SK-N-SH (cell line): ENCODE results near the gene SLC9A4. TPM values are rescaled to one million over a fixed set of nuclear protein-coding genes. Genes with fewer than 3 reads are reported as not detected.

Experiments
- CTCF ChIA-PET: fragments of 300-600, 350-600 bp; formaldehyde crosslinking; extraction: SDS; loops from one replicate; lab custom pipeline; 2021; lab: Yijun Ruan, JAX
- POLR2A ChIA-PET: fragments of 350-600 bp; sonication (Branson Sonifier 250); formaldehyde crosslinking; extraction: SDS; loops from one replicate; lab custom pipeline; 2020; ENCODE audit warnings: antibody characterized with exemption, inconsistent platforms; lab: Yijun Ruan, JAX
- DNase-seq: peaks from one replicate; pipeline ENCODE4 v3.0.0; 2012
- H2AFZ ChIP-seq: fragments of 200-600 bp; sonication (generic); 2 replicates; pipeline ENCODE4 v1.8.1; 2016; ENCODE audit warnings: antibody characterized with exemption, mild to moderate bottlenecking, low read depth
- H3F3A ChIP-seq: fragments of 200-600 bp; sonication (generic); replicated peaks from 2 replicates; pipeline ENCODE3; 2016; ENCODE audit warnings: antibody characterized with exemption, mild to moderate bottlenecking; ENCODE audit not compliant: insufficient read depth
- H3K27ac ChIP-seq, 2 experiments: fragments of 200-500 bp in 1 of 2; fragments of 200-600 bp in 1 of 2; sonication (Bioruptor generic) in 1 of 2; sonication (generic), shearing (Covaris generic) in 1 of 2; 2 replicates each; pipeline versions ENCODE4 v1.5.1 to v1.6.1; 2014 to 2016; ENCODE audit warnings: low read depth in 2 of 2, inconsistent platforms in 1 of 2, low read length in 1 of 2, mild to moderate bottlenecking in 1 of 2, mixed read lengths in 1 of 2
- H3K27me3 ChIP-seq: fragments of 200-600 bp; sonication (generic), shearing (Covaris generic); 2 replicates; pipeline ENCODE4 v1.6.1; 2016; ENCODE audit warnings: mixed run types; ENCODE audit not compliant: insufficient read depth
- H3K36me3 ChIP-seq, 2 experiments: fragments of 200-500 bp in 1 of 2; fragments of 200-600 bp in 1 of 2; sonication (Bioruptor generic) in 1 of 2; sonication (generic) in 1 of 2; replicated peaks in 1 of 2; 2 replicates each; pipeline versions ENCODE3 to v1.5.1; 2014 to 2016; ENCODE audit warnings: low read length in 1 of 2, mild to moderate bottlenecking in 1 of 2; ENCODE audit not compliant: insufficient read depth in 2 of 2, control insufficient read depth in 1 of 2
- H3K4me1 ChIP-seq, 2 experiments: fragments of 200-500 bp in 1 of 2; fragments of 200-600 bp in 1 of 2; sonication (Bioruptor generic) in 1 of 2; sonication (generic), shearing (Covaris generic) in 1 of 2; 2 replicates each; pipeline versions ENCODE4 v1.5.1 to v1.6.1; 2014 to 2016; ENCODE audit warnings: low read depth in 1 of 2, low read length in 1 of 2, mixed run types in 1 of 2; ENCODE audit not compliant: insufficient read depth in 2 of 2, control insufficient read depth in 1 of 2
- H3K4me2 ChIP-seq: fragments of 200-600 bp; sonication (generic), shearing (Covaris generic); 2 replicates; pipeline ENCODE4 v1.6.1; 2017; ENCODE audit warnings: mixed run types
- H3K4me3 ChIP-seq, 2 experiments: fragments of 200-500 bp in 1 of 2; fragments of 200-600 bp in 1 of 2; sonication (Bioruptor generic) in 1 of 2; sonication (generic), shearing (Covaris generic) in 1 of 2; 2 replicates each; pipeline versions ENCODE4 v1.5.1 to v1.8.1; 2014 to 2016; ENCODE audit warnings: low read depth in 2 of 2, inconsistent platforms in 1 of 2, low read length in 1 of 2, mild to moderate bottlenecking in 1 of 2, mixed read lengths in 1 of 2, moderate library complexity in 1 of 2
- H3K79me2 ChIP-seq: fragments of 200-600 bp; sonication (generic); 2 replicates; pipeline ENCODE4 v1.8.1; 2017; ENCODE audit warnings: mild to moderate bottlenecking; ENCODE audit not compliant: insufficient read depth
- H3K9ac ChIP-seq: fragments of 200-600 bp; sonication (generic); 2 replicates; pipeline ENCODE4 v1.6.1; 2017; ENCODE audit warnings: mixed run types
- H3K9me2 ChIP-seq: fragments of 200-600 bp; sonication (generic); 2 replicates; pipeline ENCODE4 v1.6.1; 2017; ENCODE audit warnings: mixed run types
- H3K9me3 ChIP-seq: fragments of 200-600 bp; sonication (generic); 2 replicates; pipeline ENCODE4 v1.6.1; 2017; ENCODE audit warnings: mixed run types, mild to moderate bottlenecking, moderate library complexity
- H4K20me1 ChIP-seq: fragments of 200-600 bp; sonication (generic); 2 replicates; pipeline ENCODE4 v1.6.1; 2017; ENCODE audit warnings: mild to moderate bottlenecking, mixed run types; ENCODE audit not compliant: insufficient read depth
- CHD2 ChIP-seq: fragments of 150-350 bp; IDR thresholded peaks from 2 replicates; pipeline ENCODE4 v1.6.1; 2018; ENCODE audit warnings: low read length; ENCODE audit not compliant: partially characterized antibody
- CTCF ChIP-seq: fragments of 200-600 bp; sonication (generic); IDR thresholded peaks from 2 replicates; pipeline ENCODE4 v1.6.1; 2017; ENCODE audit warnings: antibody characterized with exemption, mild to moderate bottlenecking, moderate library complexity
- EP300 ChIP-seq, 2 experiments: IDR thresholded peaks; 2 replicates each; pipeline versions ENCODE4 v1.4.0 to v1.6.1; 2012; ENCODE audit warnings: borderline replicate concordance in 1 of 2, low read depth in 1 of 2, low read length in 1 of 2
- FOSL2 ChIP-seq: IDR thresholded peaks from 2 replicates; pipeline ENCODE4 v1.4.0; 2012; ENCODE audit warnings: low read depth, mild to moderate bottlenecking, moderate library complexity, borderline replicate concordance
- GATA2 ChIP-seq: sonication (generic); formaldehyde crosslinking; IDR thresholded peaks from 2 replicates; pipeline ENCODE4 v1.5.0; 2020; ENCODE audit warnings: mild to moderate bottlenecking, missing genetic modification reagents
- IRF3 ChIP-seq: fragments of 150-350 bp; IDR thresholded peaks from 2 replicates; pipeline ENCODE4 v1.6.1; 2016; ENCODE audit warnings: mild to moderate bottlenecking, low read depth, low read length
- MEF2A ChIP-seq: IDR thresholded peaks from 2 replicates; pipeline ENCODE4 v1.4.0; 2012; ENCODE audit warnings: low read depth, borderline replicate concordance
- MXI1 ChIP-seq: IDR thresholded peaks from 2 replicates; pipeline ENCODE4 v1.6.1; 2012; ENCODE audit warnings: mild to moderate bottlenecking, low read depth, low read length, improper control_type of control experiment
- NRF1 ChIP-seq: IDR thresholded peaks from 2 replicates; pipeline ENCODE4 v1.6.1; 2012; ENCODE audit warnings: low read depth, mild to moderate bottlenecking, low read length
- POLR2AphosphoS5 ChIP-seq: IDR thresholded peaks from 2 replicates; pipeline ENCODE4 v1.6.1; 2012; ENCODE audit warnings: low read depth, low read length
- REST ChIP-seq: IDR thresholded peaks from 2 replicates; pipeline ENCODE4 v1.6.1; 2012; ENCODE audit warnings: mild to moderate bottlenecking, low read depth, low read length, moderate library complexity
- RFX5 ChIP-seq: IDR thresholded peaks from 2 replicates; pipeline ENCODE4 v1.6.1; 2012; ENCODE audit warnings: mild to moderate bottlenecking, improper control_type of control experiment, low read length
- SIN3A ChIP-seq: IDR thresholded peaks from 2 replicates; pipeline ENCODE4 v1.6.1; 2012; ENCODE audit warnings: low read depth, mild to moderate bottlenecking, low read length, moderate library complexity, borderline replicate concordance
- TAF1 ChIP-seq: IDR thresholded peaks from 2 replicates; pipeline ENCODE4 v1.6.1; 2012; ENCODE audit warnings: low read depth, mild to moderate bottlenecking, low read length, moderate library complexity, borderline replicate concordance
- USF1 ChIP-seq: IDR thresholded peaks from 2 replicates; pipeline ENCODE4 v1.4.0; 2012; ENCODE audit warnings: low read depth, borderline replicate concordance
- YY1 ChIP-seq: IDR thresholded peaks from 2 replicates; pipeline ENCODE4 v1.4.0; 2012; ENCODE audit warnings: low read depth, mild to moderate bottlenecking
- WGBS: methylation state at CpG from one replicate; pipeline ENCODE4 v1.1.6; 2017; ENCODE audit warnings: low lambda C conversion rate; 5-methylcytosine and 5-hydroxymethylcytosine counted together
- polyA plus RNA-seq, 3 experiments: library from polyadenylated mRNA; depleted of rRNA; stranded (reverse); fragments of >200 nt; gene quantifications; 2 replicates each; pipeline ENCODE4 v1.2.3, GENCODE V29; 2012

SLC9A4 gene
- polyA plus RNA-seq, 1 of the 3 experiments (the other 2 are of a cell fraction): 0.07 TPM

DNA sequence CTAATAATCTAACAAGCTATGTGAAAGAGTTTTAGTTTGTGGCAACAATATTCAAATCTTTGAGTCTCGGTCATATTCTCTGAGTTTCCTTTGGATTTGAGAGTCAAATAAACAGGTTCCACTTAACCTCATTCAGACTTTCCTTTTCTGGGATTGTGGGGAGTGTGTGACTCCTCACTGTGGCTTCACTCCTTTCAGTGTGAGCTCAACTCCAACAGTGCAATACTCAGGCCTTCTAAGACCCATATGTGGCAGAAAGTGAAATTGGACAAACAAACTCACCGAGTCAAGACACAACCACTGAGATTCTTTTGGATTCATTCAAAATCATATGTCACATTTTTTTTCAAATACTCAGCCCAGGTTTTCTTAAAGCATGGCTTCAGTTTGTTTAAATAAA is 25.4 kb downstream of the SLC9A4 start:
- H3K4me1 ChIP-seq: no peaks in the 10 kb centered on the region
- no peaks in the 10 kb centered on the region for H3K36me3 ChIP-seq
- ChIA-PET CTCF (interaction anchor here (0.9 to 1.1 kb wide), 2 partner anchors 21 to 25 kb away, joined by 3 read pairs; partner anchors contain the start of gene SLC9A4), POLR2A (no interaction called here)
- no peak overlapping the region for H3K9ac ChIP-seq
- TF ChIP-seq USF1: no peak
- TF ChIP-seq CTCF: no peak
- no peak for TF ChIP-seq GATA2 (CRISPR knock-in tag)
- no peak for TF ChIP-seq RFX5
- no peak for TF ChIP-seq IRF3
- TF ChIP-seq YY1: no peak
- TF ChIP-seq FOSL2: no peak
- TF ChIP-seq POLR2AphosphoS5: no peak
- TF ChIP-seq SIN3A: no peak
- no peak for TF ChIP-seq TAF1
- TF ChIP-seq CHD2: no peak
- TF ChIP-seq MXI1: no peak
- TF ChIP-seq EP300 (IDR thresholded peaks at IDR 0.05; ENCODE audit: borderline replicate concordance in 1 of 2, low read depth in 1 of 2, low read length in 1 of 2): no peak
- TF ChIP-seq MEF2A: no peak
- no peak for TF ChIP-seq NRF1
- TF ChIP-seq REST: no peak
- no peak overlapping the region for H3K4me2 ChIP-seq
- H3K9me2 ChIP-seq: no peaks in the 10 kb centered on the region
- no peak overlapping the region for H3K27ac ChIP-seq
- H3F3A ChIP-seq: no peaks in the 10 kb centered on the region
- 0 out of 2 replicates have a peak, but pooled peaks cover 7% of the 10 kb centered on the region for H3K9me3 ChIP-seq
- H3K27me3 ChIP-seq: no peaks in the 10 kb centered on the region
- no peaks in the 10 kb centered on the region for H3K79me2 ChIP-seq
- no peaks in the 10 kb centered on the region for H4K20me1 ChIP-seq
- no peak for DNase-seq
- WGBS: 16% methylated on average over 2 of the region's 2 CpGs
- H2AFZ ChIP-seq: no peak overlapping the region
- no peak overlapping the region for H3K4me3 ChIP-seq
